DMS53 (cell line): ENCODE measurements around the gene DYDC2.
"Not testable (repeated sequence)": the region's sequence is repeated elsewhere in the genome, so short reads cannot be mapped to it uniquely, and the experiment has no call there.

Experiments
- DNase-seq: peaks from one replicate; lab custom pipeline; 2025; lab: John Stamatoyannopoulos, UW

Gene DYDC2

GRCh38 chr10:80414142-80414895 is 57.7 kb downstream of the DYDC2 start:
- DNase-seq: peak; percentile 77

DNA sequence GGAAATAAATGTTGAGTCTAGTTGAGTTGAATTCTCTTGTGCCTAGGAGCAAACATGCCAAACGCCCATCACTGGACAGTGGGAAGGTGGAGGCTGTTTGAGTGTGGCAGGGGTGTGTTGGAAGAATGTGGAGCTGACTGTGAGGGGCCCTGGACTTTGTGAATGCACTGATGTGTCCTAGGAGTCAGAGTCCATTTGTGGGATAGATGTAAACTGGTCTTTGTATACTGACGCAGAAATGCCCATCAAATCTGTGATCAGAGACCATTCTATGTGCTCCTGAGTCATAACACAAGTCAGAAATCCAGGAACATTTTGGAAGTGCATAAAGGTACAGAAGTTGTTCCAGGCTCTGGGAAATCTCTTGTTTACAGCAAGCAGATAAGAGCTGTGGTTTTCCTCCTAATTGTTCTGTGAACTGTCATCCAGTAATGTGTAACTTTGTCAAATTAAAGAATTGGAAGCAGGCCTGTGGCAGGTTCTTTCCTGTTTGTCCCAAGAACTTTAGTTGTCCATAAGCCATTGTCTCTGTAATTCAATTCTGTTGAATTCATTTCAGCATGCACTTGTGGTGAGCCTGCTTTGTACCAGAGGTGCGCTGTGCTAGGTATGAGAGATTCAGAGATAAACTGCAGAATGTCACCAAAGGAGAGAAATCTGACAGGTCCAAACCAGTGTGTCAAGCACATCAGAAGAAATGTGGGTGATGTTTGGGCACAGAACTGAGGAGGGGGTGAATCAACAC is 59.3 kb downstream of the DYDC2 start:
- DNase-seq: no peak

GRCh38 chr10:80416479-80417098 is 60.0 kb downstream of the DYDC2 start:
- no peak for DNase-seq

GRCh38 chr10:80417256-80417655 is 60.7 kb downstream of the DYDC2 start:
- not testable (repeated sequence) for DNase-seq
